H9 (cell line): Measurements from ENCODE around the gene RSAD2. TPM values are rescaled to one million over a fixed set of nuclear protein-coding genes. Genes with fewer than 3 reads are reported as not detected.

Experiments used
- DNase-seq: peaks from one replicate; pipeline ENCODE4 v3.0.0-alpha.2; 2017
- H2AFZ ChIP-seq: one replicate; pipeline ENCODE4 v1.6.1; 2013; ENCODE audit warnings: mild to moderate bottlenecking, low read length, control low read depth, moderate library complexity
- H2AK5ac ChIP-seq: 2 replicates; pipeline ENCODE4 v1.6.1; 2013; ENCODE audit warnings: low read length, control low read depth, mixed read lengths; ENCODE audit not compliant: insufficient read length
- H2BK120ac ChIP-seq: one replicate; pipeline ENCODE4 v1.6.1; 2013; ENCODE audit warnings: low read depth, mild to moderate bottlenecking, low read length, control low read depth, inconsistent platforms; ENCODE audit not compliant: poor library complexity, severe bottlenecking
- H2BK12ac ChIP-seq: 2 replicates; pipeline ENCODE4 v1.6.1; 2013; ENCODE audit warnings: low read length, control low read depth, mixed read lengths, low read depth; ENCODE audit not compliant: insufficient read length
- H2BK15ac ChIP-seq: 2 replicates; pipeline ENCODE4 v1.6.1; 2013; ENCODE audit warnings: low read depth, low read length, control low read depth
- H2BK20ac ChIP-seq: one replicate; pipeline ENCODE4 v1.6.1; 2013; ENCODE audit warnings: low read depth, mild to moderate bottlenecking, low read length, control low read depth, inconsistent platforms; ENCODE audit not compliant: poor library complexity, severe bottlenecking
- H2BK5ac ChIP-seq: 2 replicates; pipeline ENCODE4 v1.6.1; 2013; ENCODE audit warnings: low read length, control low read depth, mixed read lengths; ENCODE audit not compliant: insufficient read length
- H3K14ac ChIP-seq: 2 replicates; pipeline ENCODE4 v1.6.1; 2013; ENCODE audit warnings: low read length, control low read depth; ENCODE audit not compliant: insufficient read depth
- H3K18ac ChIP-seq: 2 replicates; pipeline ENCODE4 v1.6.1; 2013; ENCODE audit warnings: low read depth, mild to moderate bottlenecking, mixed read lengths, low read length, control low read depth; ENCODE audit not compliant: insufficient read length
- H3K23ac ChIP-seq: 2 replicates; pipeline ENCODE4 v1.6.1; 2013; ENCODE audit warnings: low read length, control low read depth, mixed read lengths, low read depth; ENCODE audit not compliant: insufficient read length
- H3K23me2 ChIP-seq: 2 replicates; pipeline ENCODE4 v1.6.1; 2013; ENCODE audit warnings: low read depth, mild to moderate bottlenecking, mixed read lengths, low read length, control low read depth; ENCODE audit not compliant: insufficient read length, poor library complexity, severe bottlenecking
- H3K27ac ChIP-seq: 2 replicates; pipeline ENCODE4 v1.5.1; 2013; ENCODE audit warnings: low read length, control low read depth, mixed read lengths, low read depth; ENCODE audit not compliant: insufficient read length
- H3K27me3 ChIP-seq: 2 replicates; pipeline ENCODE4 v1.6.1; 2013; ENCODE audit warnings: low read length, control low read depth, inconsistent platforms; ENCODE audit not compliant: insufficient read depth
- H3K4ac ChIP-seq: 2 replicates; pipeline ENCODE4 v1.6.1; 2013; ENCODE audit warnings: low read depth, mild to moderate bottlenecking, control low read depth, inconsistent platforms, low read length, moderate library complexity
- H3K4me1 ChIP-seq: 2 replicates; pipeline ENCODE4 v1.6.1; 2013; ENCODE audit warnings: low read length, control low read depth, inconsistent platforms; ENCODE audit not compliant: insufficient read depth
- H3K4me2 ChIP-seq: 2 replicates; pipeline ENCODE4 v1.6.1; 2013; ENCODE audit warnings: low read length, control low read depth, mixed read lengths; ENCODE audit not compliant: insufficient read length, insufficient read depth
- H3K56ac ChIP-seq: 2 replicates; pipeline ENCODE4 v1.6.1; 2013; ENCODE audit warnings: low read depth, mild to moderate bottlenecking, mixed read lengths, low read length, control low read depth; ENCODE audit not compliant: insufficient read length
- H3K79me1 ChIP-seq: 2 replicates; pipeline ENCODE4 v1.6.1; 2013; ENCODE audit warnings: low read depth, mild to moderate bottlenecking, moderate library complexity, low read length, control low read depth, inconsistent platforms; ENCODE audit not compliant: insufficient read depth, poor library complexity, severe bottlenecking
- H3K79me2 ChIP-seq: 2 replicates; pipeline ENCODE4 v1.6.1; 2013; ENCODE audit warnings: low read length, control low read depth, inconsistent platforms; ENCODE audit not compliant: insufficient read depth
- H3K9ac ChIP-seq: 2 replicates; pipeline ENCODE4 v1.6.1; 2013; ENCODE audit warnings: low read length, control low read depth, mixed read lengths; ENCODE audit not compliant: insufficient read length; ENCODE audit errors: extremely low read depth
- H3K9me3 ChIP-seq: one replicate; pipeline ENCODE4 v1.6.1; 2013; ENCODE audit warnings: low read depth, low read length, inconsistent platforms; ENCODE audit not compliant: control insufficient read depth
- H3T11ph ChIP-seq: one replicate; pipeline ENCODE4 v1.6.1; 2013; ENCODE audit warnings: mild to moderate bottlenecking, low read length, control low read depth, inconsistent platforms
- H4K20me1 ChIP-seq: one replicate; pipeline ENCODE4 v1.6.1; 2013; ENCODE audit not compliant: control insufficient read depth, insufficient read length, insufficient read depth
- H4K5ac ChIP-seq: 2 replicates; pipeline ENCODE4 v1.6.1; 2013; ENCODE audit warnings: low read depth, mild to moderate bottlenecking, mixed read lengths, low read length, control low read depth; ENCODE audit not compliant: insufficient read length
- H4K8ac ChIP-seq: replicated peaks from 2 replicates; pipeline ENCODE4 v1.6.1; 2013; ENCODE audit warnings: low read length, control low read depth, mixed read lengths, low read depth; ENCODE audit not compliant: insufficient read length
- H4K91ac ChIP-seq: 2 replicates; pipeline ENCODE4 v1.6.1; 2013; ENCODE audit warnings: low read depth, mild to moderate bottlenecking, moderate library complexity, mixed read lengths, low read length, control low read depth; ENCODE audit not compliant: insufficient read length
- H3K27ac Mint-ChIP-seq, 3 experiments: 2 replicates in 2 of 3; 3 replicates in 1 of 3; pipeline ENCODE4 v1.8.0; 2020 to 2021; ENCODE audit warnings: mixed read lengths in 3 of 3, mild to moderate bottlenecking in 1 of 3, moderate library complexity in 1 of 3
- H3K27me3 Mint-ChIP-seq: 2 replicates; pipeline ENCODE4 v1.8.0; 2021; ENCODE audit warnings: low read depth, mild to moderate bottlenecking, moderate library complexity, mixed read lengths
- H3K36me3 Mint-ChIP-seq, 3 experiments: 2 replicates in 2 of 3; 3 replicates in 1 of 3; pipeline ENCODE4 v1.8.0; 2020 to 2021; ENCODE audit warnings: low read depth in 3 of 3, mixed read lengths in 3 of 3; ENCODE audit not compliant: insufficient read depth in 1 of 3
- H3K4me1 Mint-ChIP-seq, 2 experiments: 2 replicates each; pipeline ENCODE4 v1.8.0; 2020; ENCODE audit warnings: mixed read lengths in 2 of 2
- H3K4me3 Mint-ChIP-seq, 2 experiments: 2 replicates in 1 of 2; 3 replicates in 1 of 2; pipeline ENCODE4 v1.8.0; 2020 to 2021; ENCODE audit warnings: mild to moderate bottlenecking in 2 of 2, mixed read lengths in 2 of 2, moderate library complexity in 1 of 2
- H3K9me3 Mint-ChIP-seq, 2 experiments: 2 replicates in 1 of 2; 3 replicates in 1 of 2; pipeline ENCODE4 v1.8.0; 2020; ENCODE audit warnings: mild to moderate bottlenecking in 2 of 2, mixed read lengths in 2 of 2, moderate library complexity in 1 of 2
- CTCF ChIP-seq: fragments of 200-600 bp; sonication (generic); conservative IDR thresholded peaks from 3 replicates; pipeline ENCODE4 v1.8.0; 2021; ENCODE audit warnings: antibody characterized with exemption, mild to moderate bottlenecking
- WGBS: extraction: QIAGEN DNeasy Blood & Tissue Kit; methylation state at CpG from one replicate; pipeline ENCODE4 v1.1.7; 2013; ENCODE audit warnings: missing lambda C conversion rate, low lambda C conversion rate, mixed read lengths; ENCODE audit not compliant: insufficient read length; ENCODE audit errors: extremely low coverage; 5-methylcytosine and 5-hydroxymethylcytosine counted together
- total RNA-seq: library from RNA; stranded (reverse); gene quantifications from 2 replicates; pipeline ENCODE4 v1.2.1, GENCODE V29; 2021

Gene RSAD2
- total RNA-seq, 1 experiment from 2014 or later: not detected

GRCh38 chr2:6924924-6925409 lies 47.4 kb downstream of the RSAD2 start:
- no peak overlapping the region for H3K27ac Mint-ChIP-seq
- Histone ChIP-seq H3K14ac (no peak overlapping the region), H4K20me1 (no peaks in the 10 kb centered on the region), H3T11ph (no peak overlapping the region), H2BK12ac (no peak overlapping the region), H2BK20ac (no peak overlapping the region), H3K9me3 (no peaks in the 10 kb centered on the region), H3K4ac (no peak overlapping the region), H3K79me2 (no peaks in the 10 kb centered on the region), H3K79me1 (no peaks in the 10 kb centered on the region), H2AK5ac (no peak overlapping the region), H3K56ac (no peak overlapping the region), H3K4me2 (no peak overlapping the region), H3K23me2 (no peaks in the 10 kb centered on the region), H2AFZ (no peak overlapping the region), H3K9ac (no peak overlapping the region), H3K4me1 (0 out of 2 replicates have a peak, but pooled peaks cover 2% of the 10 kb centered on the region), H4K5ac (no peak overlapping the region), H2BK5ac (no peak overlapping the region), H3K27me3 (no peaks in the 10 kb centered on the region), H3K23ac (no peak overlapping the region), H3K27ac (no peak overlapping the region), H4K8ac (no peak overlapping the region), H2BK120ac (no peak overlapping the region), H2BK15ac (no peak overlapping the region), H3K18ac (no peak overlapping the region), H4K91ac (no peak overlapping the region)
- peaks cover 20 to 22% of the 10 kb centered on the region in 2 experiments for H3K4me1 Mint-ChIP-seq
- peaks cover 0 to 9% (median 5%) of the 10 kb centered on the region in 3 experiments; a peak in 6 of 7 replicates for H3K36me3 Mint-ChIP-seq
- H3K4me3 Mint-ChIP-seq: no peak overlapping the region
- TF ChIP-seq CTCF: no peak
- no peaks in the 10 kb centered on the region for H3K9me3 Mint-ChIP-seq
- no peaks in the 10 kb centered on the region for H3K27me3 Mint-ChIP-seq
- no CpG with 5 or more reads among the region's 7 CpGs for WGBS
- DNase-seq: no peak
